GM19452 (cell line): ENCODE data around the gene CDC20B.
"Not testable (repeated sequence)": the region's sequence is repeated elsewhere in the genome, so short reads cannot be mapped to it uniquely, and the experiment has no call there.

Source experiments
- ATAC-seq: cut with Tn5 transposase; IDR thresholded peaks from one replicate; pipeline ENCODE4 v1.9.1; 2021; ENCODE audit not compliant: unreplicated experiment

Gene CDC20B

DNA sequence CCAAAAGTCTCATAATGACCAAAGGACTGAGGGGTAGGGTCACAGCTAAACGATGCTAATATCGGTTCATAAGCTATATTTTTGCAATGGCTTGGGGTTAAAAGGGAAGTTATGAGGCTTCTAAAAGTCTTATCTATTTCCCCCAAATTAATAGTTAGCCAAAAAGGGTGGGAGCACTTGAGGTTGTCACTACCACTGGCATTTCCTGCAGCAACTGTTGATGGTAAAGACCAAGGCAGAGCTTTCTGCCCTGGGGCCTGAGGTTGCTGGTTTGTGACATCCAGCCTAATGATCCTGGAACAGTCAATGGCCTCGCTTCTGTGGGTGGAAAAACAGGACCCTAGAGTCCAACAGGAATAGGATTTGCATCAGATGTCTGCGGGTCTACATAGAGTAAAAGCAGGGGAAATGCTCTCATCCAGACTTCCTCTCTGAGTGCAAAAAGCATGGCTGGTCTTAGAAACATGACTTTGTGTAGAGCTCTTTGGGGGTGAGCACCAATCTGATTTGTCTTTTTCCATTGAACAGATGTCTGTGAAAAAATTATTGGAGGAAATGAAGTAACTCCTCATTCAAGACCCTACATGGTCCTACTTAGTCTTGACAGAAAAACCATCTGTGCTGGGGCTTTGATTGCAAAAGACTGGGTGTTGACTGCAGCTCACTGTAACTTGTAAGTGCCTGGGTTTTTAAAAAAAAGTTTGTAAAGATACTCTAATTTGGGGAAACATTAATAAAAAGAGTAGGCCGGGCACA lies 67.9 kb downstream of the CDC20B start:
- no peak for ATAC-seq

DNA sequence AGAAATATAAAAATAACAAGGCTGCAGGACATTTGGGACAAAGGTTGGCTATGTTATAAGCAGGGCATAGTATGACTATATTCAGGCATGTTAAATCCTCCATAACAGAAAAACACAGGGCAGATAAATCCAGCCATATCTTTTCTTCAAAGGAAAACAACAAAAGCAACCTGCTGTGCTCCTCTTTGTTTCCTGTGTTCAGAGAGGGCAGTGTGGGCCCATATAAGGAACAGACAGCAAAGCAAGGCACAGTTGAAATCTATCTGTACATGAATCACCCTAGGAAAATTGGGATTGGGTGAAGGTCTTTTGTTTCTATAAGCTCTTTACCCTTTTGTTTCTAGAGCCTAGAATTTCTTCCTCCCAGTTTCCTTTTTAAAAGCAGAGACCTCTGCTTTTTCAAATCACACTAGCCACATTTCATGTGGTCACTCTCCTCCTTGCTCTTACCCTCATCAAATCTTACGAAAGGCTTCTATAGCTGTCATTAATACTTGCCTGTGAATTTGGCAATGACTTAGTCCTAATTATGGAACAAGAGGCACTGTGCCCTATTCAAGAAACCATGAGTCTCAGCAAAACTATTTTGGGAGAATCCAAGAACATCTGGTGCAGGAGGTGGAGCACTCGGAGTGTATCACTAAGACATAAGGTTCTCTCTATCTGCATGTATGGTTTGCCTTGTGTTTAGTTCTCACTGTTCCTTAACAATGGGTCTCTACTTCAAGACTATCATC lies 68.8 kb downstream of the CDC20B start:
- no peak for ATAC-seq

DNA sequence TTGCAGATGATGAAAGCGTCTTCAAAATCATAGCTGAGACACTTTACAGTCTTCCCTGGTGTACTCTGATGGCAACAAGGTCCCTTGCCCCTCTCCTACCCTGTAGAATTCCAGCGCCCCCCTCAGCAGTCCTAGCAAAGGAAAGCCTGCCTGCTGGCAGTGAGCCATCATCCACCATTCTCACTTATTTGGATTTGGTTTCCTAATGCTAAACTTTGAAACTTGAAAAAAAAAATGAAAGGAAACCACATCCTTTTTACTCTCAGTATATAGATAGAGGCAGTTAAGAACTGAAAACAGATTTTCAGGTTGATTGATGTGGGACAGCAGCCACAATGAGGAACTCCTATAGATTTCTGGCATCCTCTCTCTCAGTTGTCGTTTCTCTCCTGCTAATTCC lies 70.6 kb downstream of the CDC20B start, which contains the start of gene GZMA:
TSS of gene GZMA (plus strand) at position 299 of the 400 bp plus-strand sequence. CDS start at position 336, 37 bp downstream.
- no peak for ATAC-seq

DNA sequence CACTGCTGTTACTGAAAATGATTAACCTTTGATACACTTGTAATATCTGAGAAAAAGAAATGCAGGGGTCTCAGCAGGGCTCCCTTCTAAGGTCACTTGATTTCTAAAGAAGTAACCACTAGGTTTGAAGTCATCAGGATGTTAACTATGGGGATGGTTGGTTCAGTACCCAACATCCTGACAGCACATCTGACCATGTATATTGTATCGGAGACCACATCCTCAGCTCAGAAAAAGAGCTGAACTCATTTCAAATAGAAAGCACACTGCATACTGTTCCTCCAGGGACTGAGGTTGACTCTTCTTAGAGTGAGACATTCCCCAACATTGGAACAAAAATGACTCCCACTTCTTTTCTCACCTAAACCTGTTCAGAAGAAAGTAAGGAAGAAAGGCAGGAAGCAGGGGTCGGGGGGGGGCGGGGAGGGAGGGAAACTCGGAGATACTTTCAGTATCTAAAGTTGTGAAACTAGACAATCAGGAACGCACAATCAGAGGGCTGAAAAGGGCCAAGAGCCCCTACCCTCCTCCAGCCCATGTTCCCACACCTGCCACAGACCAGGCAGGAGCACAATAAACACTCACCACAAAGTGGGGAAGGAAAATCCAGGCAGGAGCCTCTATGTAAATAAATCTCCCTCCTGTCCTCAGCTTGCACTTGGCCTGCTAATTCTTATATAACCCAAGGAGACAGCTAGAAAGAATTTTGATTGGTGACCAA lies 71.3 kb downstream of the CDC20B start:
- ATAC-seq = no peak

DNA sequence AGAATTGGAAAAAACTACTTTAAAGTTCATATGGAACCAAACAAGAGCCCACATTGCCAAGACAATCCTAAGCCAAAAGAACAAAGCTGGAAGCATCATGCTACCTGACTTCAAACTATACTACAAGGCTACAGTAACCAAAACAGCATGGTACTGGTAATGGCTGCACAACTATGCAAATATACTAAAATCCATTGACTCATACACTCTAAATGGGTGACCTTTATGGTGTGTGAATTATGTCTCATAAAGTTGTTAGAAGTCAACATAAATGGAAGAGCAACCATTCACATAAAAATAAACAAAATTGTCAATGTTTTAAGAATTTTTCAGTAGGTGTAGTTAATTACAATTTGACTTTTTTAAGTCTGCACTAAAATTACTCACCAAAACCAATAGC lies 71.8 kb downstream of the CDC20B start:
- ATAC-seq = not testable (repeated sequence)

DNA sequence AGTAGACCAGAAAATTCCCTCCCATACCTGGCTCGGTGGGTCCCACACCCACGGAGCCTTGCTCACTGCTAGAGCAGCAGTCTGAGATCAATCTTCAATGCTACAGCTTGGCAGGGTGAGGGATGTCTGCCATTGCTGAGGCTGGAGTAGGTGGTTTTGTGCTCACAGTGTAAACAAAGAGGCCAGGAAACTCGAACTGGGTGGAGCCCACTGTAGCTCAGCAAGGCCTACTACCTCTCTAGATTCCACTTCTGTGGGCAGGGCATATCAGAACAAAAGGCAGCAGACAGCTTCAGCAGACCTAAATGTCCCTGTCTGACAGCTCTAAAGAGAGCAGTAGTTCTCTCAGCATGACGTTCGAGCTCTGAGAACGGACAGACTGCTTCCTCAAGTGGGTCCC lies 76.1 kb downstream of the CDC20B start:
- no peak for ATAC-seq

DNA sequence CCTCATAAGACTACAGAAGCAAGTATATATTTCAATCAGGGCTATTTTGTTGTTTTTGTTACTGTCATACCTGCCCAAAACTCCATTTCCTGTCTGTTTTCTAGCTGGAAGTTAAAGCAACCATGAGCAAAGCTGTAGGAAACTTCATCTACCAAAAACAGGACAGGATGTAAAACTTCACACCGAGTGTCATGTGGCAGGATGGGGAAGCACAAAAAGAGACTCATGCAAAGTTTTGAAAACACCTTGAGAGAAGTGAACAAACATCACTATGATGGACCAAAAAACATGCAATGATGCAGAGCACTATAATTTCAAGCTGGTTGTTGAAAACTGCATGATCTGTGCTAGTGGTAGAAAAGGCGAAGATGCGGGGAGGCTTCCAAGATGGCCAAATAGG lies 76.8 kb downstream of the CDC20B start:
- ATAC-seq = no peak

DNA sequence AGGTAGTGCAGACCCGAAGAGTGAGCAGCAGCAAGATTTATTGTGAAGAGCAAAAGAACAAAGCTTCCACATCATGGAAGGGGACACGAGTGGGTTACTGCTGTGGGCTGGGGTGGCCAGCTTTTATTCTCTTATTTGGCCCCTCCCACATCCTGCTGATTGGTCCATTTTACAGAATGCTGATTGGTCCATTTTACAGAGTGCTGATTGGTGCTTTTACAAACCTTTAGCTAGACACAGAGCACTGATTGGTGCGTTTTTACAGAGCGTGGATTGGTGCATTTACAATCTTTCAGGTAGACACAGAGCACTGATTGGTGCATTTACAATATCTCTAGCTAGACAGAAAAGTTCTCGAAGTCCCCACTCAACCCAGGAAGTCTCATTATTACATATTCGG lies 82.0 kb downstream of the CDC20B start:
- not testable (repeated sequence) for ATAC-seq

DNA sequence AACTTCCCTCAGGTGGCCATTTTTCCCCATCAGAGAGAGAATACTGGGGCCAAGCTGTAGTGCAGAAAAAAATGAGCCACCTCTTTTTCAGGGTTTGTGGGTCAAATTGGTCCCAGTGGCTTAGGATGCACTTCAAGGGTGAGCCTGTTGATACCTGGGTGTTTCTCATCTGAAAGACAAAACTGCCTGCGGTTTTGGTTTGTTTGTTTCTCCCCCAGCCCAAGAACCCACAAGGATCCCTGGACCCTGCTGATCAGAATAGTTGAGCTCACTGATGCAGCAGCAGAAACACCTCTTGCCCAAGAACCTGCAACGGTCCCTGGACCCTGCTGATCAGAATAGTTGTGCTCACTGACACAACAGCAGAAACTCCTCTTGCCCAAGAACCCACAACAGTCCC lies 83.7 kb downstream of the CDC20B start:
- ATAC-seq = not testable (repeated sequence)

DNA sequence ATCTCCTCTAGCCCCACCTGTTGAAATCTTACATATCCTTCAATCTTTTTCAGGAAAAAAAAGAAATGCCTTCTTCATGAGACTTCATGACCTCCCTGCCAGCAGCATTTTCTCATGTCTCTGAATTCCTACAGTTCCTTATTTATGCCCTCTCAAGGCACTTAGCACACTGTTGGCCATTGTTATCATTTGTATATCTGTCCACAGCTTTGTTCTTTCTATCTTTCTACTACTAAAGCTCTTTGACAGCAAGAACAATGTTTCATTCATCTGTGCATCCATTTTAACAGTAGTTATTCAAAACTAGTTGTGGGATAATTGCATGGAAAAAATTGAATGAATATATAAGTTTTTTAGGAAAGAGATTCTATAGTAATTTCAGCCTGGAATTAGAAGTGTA lies 91.4 kb downstream of the CDC20B start:
- ATAC-seq = no peak

DNA sequence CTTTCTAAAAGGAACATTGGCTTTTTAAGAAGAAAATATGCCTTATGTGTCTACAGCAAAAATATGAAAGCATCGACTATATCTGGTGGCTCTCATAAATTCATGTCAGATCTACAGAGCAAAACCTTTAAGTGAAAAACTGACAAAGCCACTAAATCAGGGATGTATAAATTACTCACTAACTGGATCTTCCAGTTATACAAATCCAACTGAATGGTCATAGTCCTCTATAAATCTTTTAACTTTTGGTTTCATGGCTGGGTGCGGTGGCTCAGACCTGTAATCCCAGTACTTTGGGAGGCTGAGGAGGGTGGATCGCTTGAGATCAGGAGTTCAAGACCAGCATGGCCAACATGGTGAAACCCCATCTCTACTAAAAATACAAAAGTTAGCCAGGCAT lies 99.8 kb downstream of the CDC20B start:
- ATAC-seq = no peak

DNA sequence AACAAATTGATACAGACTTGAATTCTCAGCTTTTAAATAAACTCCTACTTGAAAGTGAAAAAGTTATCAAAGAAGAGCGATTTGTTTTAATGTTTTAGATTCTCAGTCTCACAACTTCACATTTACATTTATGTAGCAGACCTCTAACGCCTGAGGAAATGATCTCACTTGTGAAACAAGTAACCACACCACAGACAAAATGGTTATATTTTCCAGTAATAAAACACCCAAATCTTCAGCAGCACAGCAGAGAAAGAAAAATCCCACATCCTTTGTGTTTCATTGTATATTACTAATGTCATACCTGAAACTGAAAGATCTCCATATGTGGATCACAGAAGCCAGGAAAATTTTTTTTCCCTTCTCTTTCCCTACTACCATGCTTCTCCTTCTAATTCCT lies 100.3 kb downstream of the CDC20B start:
- ATAC-seq = no peak

DNA sequence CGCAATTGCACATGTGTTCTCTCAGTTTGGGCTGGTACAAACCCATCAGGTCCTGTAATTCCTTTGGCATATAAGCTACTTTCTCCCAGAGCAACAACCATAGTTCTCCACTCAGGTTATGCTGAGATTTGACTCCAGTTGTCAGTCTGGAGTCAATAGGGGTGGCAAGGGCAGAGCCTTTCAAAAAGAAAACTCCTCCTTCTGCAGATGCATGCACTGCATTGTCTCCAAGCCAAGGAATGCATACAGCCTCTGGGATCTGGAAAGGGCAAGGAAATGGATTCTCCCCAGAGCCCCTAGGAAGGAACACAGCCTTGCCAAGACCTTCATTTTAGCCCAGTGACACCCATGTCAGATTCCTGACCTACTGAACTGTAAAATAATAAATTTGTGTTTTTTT lies 101.6 kb downstream of the CDC20B start:
- no peak for ATAC-seq

DNA sequence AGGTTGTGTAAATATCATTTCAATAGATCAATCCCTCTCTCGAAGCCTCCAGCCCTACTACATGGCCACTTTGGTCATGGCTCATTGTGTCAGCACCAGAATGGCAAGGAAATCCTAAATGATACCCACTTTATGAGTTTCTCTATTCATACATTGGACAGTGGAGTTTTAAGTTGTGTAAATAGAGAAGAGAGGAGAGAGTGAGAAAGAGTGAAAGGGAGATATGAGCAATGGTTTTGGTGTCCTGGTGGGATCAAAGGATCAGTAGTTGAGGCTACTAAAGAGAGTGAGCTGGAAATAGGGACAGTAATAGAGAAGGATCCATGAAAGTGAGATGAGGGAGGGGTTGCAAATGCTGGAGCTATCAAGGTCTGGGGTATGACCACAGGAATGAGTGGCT lies 102.0 kb downstream of the CDC20B start:
- no peak for ATAC-seq

DNA sequence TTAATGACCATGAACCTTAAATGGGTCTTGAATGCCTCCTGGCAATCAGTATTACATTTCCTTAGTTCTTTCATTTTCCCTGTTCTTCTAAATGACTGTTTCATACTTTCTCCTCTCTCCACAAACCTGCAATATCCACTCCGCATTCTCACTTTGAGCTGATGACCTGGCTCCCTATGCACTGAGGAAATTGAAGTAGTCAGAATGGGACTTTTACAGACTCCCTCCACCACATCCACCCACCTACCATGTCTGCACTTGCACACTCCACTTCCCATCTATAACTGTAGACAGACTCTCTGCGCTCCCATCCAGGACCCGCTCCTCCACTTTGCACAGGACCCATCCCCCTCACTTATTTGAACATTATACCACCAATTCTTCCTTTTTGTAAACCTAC lies 106.7 kb downstream of the CDC20B start:
- no peak for ATAC-seq

DNA sequence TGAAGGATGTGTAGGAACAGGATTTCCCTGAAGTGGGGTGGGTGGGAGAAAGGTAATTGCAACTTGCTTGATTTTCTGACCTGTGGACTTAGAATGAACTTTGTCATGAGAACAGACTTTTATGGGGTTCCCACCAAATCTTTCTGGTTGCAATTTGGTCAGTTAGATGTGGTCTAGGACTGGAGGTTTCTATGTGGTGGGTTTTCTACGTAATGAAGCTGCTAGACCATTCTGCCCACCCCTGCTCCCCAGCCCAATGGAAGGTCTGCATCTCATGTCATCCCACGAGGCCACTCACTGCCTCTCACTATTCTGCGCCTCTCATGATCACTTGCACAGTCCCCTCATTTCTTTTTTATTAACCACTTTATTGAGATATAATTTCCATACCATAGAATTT lies 108.5 kb downstream of the CDC20B start:
- ATAC-seq = no peak

DNA sequence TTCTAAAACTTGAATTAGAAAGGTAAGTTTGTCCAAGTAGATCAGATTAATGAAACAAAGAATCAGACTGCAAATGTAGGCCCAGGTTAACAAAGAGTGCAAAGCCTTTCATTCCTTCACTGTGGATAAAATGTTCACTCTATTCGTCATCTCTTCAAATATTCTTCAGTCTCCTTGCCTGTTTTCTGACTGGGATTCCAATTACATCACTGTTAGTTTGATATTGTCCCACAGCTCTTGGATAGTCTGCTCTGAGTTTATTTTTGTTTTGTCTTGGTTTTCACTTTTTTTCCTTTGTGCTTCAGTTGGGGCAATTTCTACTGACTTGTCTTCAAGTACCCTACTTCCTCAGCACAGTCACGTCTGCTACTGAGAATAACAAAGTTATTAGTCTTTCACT lies 109.1 kb downstream of the CDC20B start:
- no peak for ATAC-seq

DNA sequence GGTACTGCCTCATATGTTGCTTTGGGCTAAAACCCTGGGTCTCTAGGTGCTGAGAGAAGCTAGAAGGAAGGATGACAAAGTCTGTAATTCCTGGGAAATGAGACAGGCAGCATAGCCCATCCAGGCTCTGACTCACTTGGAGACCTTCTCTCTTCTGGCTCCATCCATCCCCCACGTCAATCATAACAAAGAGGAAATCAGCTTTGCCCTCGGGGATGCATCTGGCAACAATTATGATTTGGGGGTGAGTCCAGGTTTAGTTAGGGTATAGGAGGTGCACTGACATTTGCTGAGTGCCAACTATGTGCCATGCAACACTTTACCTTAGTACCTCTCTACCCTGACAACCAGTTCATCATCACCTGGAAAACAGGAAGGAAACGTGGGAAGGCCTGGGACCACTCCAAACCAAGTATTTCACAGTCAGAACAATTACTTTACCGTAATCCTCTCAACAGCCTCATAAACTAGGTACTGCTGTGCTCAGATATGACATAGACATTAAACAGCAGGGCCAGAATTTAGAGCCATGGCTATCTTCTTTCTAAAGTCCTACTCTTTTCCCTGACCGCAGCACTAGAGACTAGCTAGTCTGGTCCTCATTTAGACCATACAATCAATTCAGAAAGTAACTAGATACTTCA lies 109.6 kb downstream of the CDC20B start:
- ATAC-seq = no peak
